NCI-H2171 treated with DMSO at 0.1 percent for 48 hours (cell line): ENCODE results near the gene FOSL2.
"Not testable (repeated sequence)": the region's sequence is repeated elsewhere in the genome, so short reads cannot be mapped to it uniquely, and the experiment has no call there.

Experiments used
- DNase-seq: peaks from one replicate; lab custom pipeline; 2025; lab: John Stamatoyannopoulos, UW

The FOSL2 gene

DNA sequence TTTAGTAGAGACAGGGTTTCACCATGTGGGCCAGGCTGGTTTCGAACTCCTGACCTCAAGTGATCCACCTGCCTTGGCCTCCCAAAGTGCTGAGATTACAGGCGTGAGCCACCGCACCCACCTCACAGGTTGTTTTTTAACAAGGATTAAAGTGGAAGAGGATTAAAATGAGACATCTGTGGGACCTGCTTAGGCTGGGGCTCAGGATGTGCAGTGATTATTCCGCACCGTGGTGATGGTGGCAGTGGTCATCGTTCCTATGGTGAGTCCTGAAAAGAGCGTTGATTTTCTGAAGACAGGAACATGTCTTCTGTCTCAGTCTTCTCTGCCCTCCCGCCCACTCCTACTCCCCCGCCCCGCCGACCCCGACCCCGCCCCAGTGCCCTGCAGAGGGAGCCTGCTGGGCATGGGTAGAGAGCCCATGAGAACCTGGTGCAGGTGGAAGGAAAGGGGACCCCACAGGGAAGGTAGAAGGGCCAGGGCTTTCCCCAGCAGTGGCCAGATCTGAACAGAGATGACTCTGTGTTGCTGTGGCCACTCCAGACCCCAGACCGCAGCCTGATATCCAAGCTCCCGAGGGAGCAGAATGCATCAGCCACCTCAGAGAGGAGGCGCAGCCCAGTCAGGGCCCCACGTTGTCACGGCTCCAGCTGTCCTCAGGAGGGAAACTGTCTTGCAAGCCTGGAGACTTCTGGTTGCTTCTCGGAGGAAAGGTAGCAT lies 34.5 kb upstream of the FOSL2 start:
- DNase-seq, result no peak

DNA sequence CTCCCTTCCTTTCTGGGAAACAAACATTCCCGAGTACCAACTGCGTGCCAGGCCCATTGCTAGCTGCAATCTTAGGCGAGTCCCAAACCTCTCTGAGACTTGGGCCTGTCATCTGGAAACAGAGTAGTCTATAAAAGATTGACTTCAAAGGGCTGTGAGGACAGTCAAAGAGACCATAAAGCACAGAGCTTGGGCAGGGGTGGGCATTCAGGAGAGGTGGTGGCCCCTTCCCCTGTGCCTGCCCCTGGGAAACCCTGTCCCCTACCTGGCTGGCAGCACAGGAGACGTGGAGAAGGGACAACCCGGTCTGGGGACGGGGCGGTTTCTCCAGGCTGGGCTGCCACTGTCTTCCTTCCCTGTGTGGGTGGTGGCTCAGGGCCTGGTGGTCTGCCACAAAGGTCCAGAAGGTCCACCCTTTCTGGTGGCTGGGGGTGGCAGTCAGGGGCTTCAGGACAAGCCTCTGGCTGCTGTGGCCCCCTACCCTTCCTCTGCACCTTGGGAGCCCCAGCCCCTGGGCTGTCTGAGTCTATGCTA lies 33.9 kb upstream of the FOSL2 start:
- DNase-seq, result no peak

DNA sequence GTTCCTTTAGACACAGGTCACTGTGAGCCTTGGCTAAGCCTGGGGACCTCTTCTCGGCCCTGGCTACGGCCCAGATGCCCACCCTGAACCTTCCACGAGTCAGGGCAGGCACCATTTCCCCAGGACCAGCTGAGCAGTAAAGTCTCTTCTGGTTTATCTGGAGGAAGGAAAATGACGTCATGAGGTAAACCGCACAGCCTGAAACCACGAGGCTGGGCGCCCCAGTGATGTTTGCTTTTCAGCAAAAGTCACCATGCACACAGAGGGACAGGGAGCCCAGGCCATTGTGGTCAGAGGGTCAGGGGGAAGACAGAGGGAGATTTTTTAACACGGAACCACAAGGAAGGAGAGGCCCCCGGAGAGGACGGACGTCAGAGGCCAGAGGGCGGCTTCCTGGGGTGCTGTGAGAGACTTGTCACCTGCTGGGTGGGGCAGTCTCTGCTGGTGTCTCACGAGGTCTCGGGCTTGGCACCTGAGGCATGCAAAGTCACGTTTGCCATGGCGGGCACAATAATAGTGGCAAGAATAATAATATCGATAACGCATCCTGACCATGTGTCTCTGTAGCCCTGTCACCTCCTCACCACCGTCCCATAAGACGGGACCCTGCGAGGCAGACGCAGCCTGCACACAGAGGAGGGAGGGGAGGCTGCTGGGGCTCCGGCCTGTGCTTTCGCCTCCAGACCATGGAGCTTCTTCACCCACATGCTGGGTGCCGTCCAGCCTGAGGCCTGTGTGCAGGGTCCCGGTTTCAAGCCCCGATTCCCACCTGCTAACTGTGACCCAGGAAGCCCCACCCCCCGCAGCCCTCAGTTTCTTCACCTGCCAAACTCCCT lies 33.2 kb upstream of the FOSL2 start:
- DNase-seq, result no peak

DNA sequence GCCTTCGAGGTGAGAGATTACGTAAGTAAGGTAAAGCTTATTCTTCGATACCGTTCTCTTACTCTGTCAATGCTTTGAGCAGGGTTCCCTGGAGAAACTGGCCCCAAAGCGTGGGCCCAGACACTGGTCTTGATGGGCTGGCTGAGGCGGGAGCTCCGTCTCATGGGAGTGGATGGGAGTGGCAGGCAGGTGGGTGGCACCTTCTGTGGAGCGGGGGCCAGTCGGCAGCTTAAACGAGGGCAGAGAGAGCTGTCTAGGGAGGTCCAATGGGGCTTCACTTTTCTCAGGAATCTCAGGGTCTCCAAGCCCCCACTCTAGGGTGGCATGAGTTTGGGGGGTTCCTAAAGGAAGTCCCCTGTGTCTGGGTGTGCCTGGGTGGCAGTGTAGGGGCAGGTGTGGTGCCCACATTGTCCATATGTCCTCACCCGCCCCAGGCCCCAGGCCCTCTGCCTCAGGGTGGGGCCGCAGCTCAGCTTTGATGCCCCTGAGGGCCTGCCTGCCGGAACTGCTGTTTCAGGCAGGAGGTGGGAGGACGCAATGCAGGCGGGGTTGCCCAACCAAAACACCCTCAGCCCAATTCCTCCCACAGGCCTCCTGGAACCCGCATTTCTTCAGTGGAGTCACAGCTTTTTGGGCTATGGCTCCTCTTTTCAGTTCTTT lies 32.5 kb upstream of the FOSL2 start:
- no peak for DNase-seq

DNA sequence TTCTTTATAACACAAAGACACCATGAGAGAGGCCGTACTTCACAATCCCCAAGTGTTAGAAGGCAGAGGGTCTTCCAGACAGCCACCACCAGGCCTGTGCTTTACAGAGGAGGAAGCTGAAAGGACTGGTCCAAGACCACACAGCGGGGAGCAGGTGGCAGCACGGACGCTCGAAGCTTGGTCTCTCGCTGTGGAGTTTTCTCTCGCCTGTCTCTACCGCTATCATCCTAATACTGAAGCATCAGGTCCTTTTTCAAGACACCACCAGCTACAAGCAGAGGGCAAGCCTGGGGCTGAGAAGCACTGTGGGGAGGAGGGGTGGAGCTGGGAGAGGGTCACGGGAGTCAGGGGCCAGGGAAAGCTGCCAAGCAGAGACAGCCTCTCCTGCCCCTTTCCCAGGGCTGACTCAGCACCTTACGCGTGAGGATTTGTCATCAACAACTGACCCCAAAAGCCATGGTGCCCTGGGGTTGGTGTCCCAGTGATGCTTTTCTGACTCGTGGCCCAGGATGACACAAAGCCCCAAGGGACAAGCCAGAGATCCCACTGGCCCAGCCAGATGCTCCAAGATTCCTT lies 31.9 kb upstream of the FOSL2 start:
- no peak for DNase-seq

DNA sequence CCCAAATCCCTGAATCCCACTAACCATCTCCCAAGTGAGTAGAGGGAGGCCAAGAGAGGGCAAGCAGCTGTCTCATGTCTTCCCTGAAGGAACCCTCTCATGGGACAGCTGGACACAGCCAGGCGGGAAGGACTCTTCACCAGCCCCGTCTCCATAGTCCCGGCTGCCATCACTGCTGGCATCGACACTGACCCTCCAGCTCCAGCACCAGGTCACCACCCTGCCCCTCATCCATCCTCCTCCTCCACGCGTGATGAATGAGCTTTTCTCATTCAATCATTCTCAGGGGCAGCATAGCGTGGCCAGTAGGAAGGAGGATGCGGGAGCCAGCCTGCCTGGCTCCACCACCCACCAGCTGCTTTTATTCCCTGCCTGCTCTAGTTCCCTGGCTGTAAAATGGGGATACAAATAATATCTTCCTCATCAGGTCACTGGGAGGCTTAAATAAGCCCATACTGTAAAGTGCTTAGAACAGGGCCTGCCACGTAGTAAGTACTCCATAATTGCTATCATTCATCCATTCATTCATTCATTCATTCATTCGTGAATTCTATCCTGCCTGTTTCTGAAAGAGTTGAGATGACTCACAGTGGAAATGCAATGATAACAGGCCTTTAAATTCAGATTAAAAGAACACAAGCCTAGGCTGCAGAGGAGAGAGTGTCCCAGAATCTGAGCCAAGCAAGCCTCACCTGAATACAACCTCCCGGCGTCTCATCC lies 30.5 kb upstream of the FOSL2 start:
- DNase-seq, result no peak

DNA sequence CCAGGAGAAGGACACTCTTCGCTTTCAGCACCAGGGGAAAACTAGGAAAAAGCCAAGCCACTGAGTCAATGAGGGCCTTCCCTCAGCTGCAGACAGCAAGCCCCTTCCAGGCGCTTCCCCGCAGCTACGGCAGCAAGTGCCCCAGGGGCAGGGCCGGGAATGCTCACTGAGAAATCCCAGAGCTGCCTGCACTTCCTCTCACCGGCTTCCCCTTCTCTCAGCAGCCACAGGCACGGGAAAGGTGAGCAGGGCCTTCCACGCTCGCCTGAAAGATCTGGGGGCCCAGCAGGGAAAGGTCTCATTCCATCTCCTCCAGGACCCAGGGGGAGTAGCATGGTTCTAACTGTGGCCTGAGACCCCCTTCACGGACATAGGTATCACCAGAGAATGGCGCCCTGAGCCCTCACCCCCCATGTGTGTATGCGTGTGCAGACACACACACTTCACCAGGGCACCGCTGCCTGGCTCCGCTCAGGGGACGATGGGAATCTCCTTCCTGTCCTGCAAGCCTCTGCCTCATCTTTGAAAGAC lies 29.6 kb upstream of the FOSL2 start:
- no peak for DNase-seq

DNA sequence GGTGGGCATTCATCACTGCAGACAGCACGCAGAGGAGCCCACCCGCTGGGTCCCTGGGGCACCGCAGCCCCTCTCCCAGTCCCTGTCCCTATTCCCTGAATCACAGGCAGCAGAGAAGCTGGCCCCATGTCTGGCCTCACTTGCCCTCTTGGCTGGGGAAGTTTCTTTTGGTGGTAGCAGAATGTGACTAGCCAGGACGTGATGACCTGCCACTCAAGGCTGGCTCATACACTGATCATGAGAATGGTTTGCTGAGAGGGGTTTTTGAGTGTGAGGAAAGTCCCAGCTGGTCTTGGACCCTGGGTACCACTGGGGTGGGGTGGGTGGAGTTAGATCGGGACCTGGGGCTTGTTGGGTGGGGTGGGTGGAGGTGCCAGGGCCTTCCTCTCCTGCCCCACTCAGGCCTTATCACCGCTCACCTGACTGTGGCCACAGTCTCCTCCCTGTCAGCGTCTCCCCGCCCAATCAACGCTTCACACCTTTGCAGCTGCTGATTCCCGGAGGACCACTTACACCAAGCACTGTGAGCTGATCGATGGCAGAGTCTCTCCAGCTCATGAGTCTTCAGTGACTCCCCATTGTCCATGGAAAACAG lies 28.9 kb upstream of the FOSL2 start:
- no peak for DNase-seq

DNA sequence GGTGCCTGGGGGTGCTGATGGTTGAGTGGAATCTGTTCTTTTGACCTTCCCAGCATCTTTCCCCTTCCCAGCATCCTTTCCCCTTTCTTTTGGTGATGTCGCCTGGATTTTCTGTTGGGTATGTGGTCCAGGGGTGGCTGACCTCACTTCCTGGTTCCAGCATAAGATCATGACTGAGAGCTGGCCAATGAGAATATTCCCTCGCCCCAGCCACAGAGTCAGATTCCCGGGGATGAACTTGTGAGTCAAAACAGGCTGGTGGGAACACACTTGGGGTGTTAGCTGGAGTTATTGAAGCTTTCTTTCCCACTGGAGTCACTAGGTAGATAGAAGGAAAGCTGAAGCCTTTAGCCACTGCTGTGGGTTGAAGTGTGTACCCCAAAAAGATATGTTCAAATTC lies 28.0 kb upstream of the FOSL2 start:
- no peak for DNase-seq

DNA sequence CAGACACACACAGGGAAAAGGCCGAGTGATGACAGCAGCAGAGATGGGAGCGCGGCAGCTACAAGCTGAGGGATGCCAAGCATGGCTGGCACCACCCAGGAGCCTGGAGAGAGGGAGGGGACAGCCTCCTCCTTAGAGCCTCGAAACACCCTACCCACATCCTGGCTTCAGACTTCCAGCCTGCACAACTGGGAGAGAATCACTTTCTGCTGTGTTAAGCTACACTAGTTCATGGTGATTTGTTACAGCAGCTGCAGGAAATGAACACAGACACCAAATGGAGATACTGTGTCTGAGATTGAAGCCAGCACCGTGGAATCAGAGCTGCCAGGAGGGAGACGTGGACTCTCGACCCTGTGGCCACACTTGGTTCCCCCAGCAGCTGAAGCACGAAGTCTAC lies 27.5 kb upstream of the FOSL2 start:
- no peak for DNase-seq

DNA sequence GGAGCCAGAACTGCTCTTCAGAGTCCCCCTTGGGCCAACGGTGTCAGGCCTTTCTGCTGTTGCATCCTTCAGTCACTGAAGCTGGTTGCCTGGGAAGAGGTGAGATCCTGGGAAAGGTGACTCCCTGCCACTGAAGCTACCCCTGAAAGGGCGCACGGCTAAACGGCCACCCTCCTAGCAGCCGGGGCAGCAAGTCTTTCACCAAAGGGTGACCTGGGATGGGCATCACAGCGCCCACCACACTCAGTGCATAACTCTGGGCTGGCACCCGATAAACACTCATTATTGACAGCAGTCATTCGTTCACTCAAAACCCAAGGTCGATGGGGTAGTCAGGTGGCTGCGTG lies 26.5 kb upstream of the FOSL2 start:
- no peak for DNase-seq

DNA sequence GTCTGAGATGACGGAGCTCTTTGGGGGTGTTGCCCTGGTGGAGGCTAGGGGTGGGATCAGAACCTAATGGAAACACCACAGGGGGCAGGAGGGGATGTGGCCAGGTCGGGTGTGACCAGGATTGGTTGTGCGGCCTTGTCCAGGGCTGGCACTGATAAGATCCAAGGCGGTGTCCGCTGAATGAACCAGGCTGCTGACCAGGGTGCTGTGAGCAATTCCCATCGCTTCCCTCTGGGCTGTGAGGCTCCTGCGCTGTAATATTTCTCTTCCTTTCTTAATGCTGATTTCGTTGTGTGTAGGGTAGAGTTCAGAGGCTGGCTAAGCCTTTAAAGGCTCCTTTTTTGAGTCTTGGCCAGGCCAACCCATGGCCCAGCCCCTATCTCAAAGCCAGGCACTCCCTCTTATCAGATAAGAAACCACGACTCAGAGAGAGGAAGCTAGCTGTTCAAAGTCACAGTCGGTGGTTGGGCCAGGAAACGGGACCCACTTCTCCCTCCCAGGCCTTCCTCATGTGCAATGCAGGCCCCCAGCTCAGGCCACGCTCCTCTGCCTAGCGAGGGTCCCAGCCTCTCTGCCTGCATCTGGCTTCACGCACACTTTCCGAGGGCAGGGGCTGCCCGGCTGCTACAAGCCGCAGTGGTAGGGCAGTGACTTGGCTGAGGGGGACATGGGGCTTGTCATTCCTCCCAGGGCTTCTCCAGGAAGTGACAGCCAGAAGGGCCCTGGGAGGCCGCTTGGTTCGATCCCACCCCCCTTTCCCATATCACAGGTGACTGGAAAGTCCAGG lies 26.0 kb upstream of the FOSL2 start:
- no peak for DNase-seq

DNA sequence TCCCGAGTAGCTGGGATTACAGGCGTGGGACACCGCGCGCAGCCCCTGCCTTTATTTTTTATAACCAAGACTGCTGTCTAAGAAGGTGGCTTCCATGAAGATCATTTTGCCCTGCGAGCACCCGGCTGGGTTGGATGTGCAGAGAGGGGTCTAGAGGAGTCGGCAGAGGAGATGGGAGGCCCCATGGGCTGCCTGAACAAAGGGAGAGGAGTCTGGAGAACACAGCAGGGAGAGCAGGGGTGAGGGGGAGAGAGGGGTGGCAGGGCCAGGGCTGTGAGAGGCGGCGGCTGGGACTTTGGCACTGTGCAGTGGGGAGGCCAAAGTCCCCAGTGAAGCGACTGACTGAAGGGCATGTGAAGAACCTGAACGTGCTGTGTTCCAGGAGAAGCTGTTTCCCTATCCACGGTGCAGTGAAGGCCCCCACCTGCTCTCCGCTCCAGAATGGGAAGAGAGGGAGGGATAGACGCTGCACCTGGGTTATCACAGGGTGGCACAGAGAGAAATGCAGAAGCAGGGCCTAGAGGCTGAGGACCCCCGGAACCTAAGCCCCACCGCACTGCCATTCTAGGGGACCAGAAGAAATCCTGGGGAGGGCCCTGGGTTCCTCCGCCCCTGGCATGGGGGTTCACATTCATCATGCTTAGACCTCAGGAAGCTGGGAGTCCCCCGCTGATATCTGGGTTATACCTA lies 24.8 kb upstream of the FOSL2 start:
- DNase-seq, result no peak

DNA sequence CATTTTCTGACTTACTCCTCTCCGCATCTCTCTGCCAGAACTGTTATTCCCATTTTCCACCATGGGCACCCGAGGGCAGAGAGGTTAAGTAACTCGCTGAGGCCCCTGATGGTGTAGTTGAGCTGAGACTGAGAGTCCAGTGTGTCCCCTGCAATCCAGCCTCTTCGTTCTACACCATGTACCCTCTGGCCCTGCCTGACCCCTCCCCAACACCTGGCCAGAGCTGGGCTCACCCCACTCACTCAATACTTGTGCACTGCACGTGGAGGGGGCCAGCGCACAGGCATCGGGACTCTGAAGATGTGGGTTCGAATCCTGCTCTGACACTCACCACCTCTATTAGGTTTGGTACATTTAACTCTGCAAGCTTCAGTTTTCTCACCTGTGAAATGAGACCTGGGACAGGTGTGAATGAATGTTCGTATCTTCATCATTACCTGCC lies 24.3 kb upstream of the FOSL2 start:
- DNase-seq, result no peak

DNA sequence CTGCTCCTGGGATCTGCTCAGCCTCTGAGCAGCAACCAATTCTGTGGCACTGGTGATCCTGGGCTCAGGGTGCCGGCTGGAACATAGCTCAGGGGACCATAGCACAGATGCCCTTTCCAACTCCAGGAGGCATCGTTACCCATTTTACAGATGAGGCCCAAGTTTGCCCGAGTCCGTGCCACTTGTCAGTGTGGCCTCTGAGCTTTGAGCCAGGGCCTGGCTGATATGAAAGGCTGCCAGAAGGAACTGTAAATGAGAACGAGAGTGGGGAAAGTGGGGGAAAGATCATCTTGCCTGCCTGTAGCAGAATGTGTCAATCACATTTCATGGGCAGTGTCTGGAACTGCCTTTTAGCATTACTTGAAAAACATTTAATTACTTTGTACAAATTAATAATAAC lies 23.3 kb upstream of the FOSL2 start:
- DNase-seq, result no peak

DNA sequence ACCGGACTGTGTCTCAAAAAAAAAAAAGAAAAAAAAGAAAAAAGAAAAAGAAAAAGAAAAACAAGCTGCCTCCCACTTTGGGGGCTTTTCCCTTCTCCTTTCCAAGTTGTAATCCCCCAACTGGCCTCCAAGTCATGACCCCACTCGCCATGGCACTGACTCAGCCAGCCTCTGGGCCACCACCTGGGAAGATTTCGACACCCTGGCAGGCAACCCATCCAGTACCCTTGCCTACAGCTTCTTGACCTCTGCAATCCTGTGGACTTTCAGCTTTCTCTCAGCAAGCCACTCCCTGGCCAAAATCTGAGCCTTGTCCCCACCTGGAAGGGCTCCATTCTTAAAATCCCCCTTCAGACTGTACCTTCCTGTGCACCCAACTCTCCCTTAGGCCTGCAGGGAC lies 22.3 kb upstream of the FOSL2 start:
- DNase-seq, result no peak

DNA sequence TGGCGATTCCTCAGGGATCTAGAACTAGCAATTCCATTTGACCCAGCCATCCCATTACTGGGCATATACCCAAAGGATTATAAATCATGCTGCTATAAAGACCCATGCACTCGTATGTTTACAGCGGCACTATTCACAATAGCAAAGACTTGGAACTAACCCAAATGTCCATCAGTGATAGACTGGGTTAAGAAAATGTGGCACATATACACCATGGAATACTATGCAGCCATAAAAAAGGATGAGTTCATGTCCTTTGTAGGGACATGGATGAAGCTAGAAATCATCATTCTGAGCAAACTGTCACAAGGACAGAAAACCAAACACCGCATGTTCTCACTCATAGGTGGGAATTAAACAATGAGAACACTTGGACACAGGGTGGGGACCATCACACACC lies 20.9 kb upstream of the FOSL2 start:
- not testable (repeated sequence) for DNase-seq

DNA sequence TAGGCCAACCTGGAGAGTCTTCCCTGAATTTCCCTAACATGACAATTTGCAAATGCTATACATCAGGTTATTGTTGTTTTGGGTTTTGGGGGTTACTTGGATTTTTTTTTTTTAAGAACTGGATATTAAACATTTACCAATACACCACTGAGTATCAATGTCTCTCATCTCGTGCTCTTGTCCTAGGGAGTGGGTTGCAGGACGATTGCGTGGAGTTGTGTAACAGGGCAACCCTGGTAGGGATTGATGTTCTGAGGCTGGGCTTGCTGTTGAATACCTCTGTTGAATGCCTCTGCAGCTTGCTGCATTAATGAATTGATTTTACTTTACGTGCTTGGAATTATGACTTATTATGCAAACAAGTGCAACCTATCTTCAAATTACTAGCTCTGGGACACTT lies 18.8 kb upstream of the FOSL2 start:
- no peak for DNase-seq

DNA sequence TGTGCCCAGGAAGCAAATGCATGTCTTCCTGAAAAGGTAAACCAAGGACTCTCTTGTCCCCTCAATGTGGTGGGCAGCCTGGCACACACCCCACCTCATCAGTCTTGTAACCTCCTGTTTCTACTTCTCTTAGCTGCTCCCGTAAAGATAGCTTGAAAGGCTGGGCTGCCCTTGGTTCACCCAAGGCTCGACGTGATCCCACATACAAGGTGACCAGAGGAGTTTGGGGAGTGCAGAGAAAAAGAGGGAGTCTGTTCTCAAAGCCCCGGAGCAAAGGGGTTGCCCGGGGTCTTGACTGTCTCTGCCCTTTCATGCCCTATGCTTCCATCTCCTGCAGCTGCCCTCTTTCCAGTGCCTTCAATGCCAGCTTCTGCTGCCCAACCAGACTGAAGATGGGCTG lies 18.3 kb upstream of the FOSL2 start:
- DNase-seq, result no peak

DNA sequence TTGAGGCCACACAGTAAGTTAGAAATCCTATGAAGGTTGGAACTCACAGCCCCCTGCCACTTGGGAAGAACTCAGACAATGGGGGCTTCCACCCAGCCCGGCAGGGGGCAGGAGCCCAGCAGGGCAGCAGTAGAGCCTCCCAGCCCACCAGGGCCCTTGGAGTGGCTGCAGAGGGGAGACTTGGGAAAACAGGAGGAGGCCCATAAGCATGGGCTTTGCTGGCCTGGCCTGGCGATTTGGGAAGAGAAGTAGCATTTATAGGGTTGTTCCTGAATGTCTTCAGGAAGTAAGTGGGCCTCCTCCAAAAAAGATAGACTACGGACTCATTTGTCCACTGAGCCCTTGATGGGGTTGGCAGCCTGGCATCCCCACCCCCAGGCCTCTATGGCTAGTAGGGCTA lies 17.4 kb upstream of the FOSL2 start:
- DNase-seq, result no peak
